GM12872 (cell line): Measurements from ENCODE around the gene TMPRSS15.

Source experiments
- TF ChIP-seq, protein P1 (sequence below): IDR thresholded peaks from 3 replicates; pipeline ENCODE4 v1.5.1; 2011; ENCODE audit warnings: low read depth, mild to moderate bottlenecking, low read length, moderate library complexity; ENCODE audit not compliant: insufficient read depth

TMPRSS15 gene

DNA sequence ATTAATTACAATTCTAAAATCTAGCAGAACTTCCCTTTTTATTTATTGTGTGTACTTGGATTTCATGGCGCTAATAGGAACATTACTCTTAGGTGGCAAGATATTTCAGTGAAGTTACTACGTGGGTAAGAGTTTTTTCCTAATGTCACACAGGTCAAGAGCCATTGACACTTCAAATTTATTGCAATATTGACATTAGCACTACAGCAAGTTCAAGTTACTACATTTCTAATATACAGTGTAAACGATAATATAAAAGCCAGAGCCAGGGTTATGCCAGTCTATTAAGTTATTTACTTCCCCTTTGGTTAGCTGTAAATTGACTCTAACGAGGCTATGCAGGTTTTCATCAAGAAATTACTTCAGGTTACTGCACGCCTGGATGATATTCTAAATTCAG, 129.2 kb downstream of the TMPRSS15 start:
- TF ChIP-seq, protein P1, sequence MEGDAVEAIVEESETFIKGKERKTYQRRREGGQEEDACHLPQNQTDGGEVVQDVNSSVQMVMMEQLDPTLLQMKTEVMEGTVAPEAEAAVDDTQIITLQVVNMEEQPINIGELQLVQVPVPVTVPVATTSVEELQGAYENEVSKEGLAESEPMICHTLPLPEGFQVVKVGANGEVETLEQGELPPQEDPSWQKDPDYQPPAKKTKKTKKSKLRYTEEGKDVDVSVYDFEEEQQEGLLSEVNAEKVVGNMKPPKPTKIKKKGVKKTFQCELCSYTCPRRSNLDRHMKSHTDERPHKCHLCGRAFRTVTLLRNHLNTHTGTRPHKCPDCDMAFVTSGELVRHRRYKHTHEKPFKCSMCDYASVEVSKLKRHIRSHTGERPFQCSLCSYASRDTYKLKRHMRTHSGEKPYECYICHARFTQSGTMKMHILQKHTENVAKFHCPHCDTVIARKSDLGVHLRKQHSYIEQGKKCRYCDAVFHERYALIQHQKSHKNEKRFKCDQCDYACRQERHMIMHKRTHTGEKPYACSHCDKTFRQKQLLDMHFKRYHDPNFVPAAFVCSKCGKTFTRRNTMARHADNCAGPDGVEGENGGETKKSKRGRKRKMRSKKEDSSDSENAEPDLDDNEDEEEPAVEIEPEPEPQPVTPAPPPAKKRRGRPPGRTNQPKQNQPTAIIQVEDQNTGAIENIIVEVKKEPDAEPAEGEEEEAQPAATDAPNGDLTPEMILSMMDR, result no peak

DNA sequence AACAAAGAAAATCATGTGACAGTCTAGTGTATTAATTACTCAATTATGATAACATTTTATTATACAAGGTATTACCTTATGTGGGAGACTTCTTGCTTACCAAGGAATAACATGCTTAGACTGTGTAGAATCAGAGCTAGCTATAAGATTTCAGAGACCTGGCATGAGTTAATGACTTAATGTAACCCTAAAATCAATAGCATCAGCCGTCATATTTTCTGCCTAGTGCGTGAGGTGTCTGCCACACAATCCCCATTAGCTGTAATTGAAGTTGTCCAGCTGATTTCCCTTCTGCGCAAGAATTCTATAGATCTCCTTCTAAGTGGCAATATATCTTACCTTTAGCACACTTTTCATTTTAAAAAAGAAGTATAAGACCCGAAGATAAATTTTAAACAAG, 130.2 kb downstream of the TMPRSS15 start:
- TF ChIP-seq, protein P1, result no peak

DNA sequence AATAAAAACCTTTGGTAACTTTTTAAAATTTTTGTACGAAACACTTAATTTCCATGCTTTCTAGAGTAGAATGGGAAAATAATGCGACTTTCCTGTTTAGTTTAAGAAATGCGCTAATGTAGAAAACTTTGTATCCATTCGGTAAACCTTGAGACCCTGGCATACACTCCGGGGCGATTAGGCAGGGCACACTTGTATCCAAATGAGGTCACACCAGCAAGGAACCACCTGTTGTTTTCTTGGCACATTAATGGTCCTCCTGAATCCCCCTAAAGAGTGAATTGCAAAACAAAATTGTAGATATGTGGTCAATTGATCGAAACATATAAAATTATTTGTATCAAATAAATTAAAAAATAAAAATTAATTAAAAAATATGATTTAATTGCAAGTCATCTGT, 133.7 kb downstream of the TMPRSS15 start:
- TF ChIP-seq, protein P1, result no peak

DNA sequence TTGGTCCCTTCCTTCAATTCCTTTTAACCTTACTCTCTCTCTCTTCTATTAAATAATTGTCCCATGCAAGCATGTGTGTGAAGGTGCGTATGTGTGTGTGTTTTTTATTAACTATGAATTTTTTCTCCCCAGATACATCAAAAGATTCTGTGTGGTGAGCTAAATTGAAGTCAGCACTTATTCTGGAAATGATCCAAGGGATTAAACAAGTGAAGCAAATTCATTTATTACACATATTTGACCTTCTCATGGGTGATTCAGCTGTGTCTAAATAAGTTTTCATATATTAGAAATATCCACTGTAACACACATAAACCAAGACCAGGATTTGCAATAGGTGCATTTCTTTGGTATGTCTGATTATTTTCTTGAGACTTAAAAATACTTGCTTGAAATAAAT, 134.7 kb downstream of the TMPRSS15 start:
- TF ChIP-seq, protein P1, result no peak

DNA sequence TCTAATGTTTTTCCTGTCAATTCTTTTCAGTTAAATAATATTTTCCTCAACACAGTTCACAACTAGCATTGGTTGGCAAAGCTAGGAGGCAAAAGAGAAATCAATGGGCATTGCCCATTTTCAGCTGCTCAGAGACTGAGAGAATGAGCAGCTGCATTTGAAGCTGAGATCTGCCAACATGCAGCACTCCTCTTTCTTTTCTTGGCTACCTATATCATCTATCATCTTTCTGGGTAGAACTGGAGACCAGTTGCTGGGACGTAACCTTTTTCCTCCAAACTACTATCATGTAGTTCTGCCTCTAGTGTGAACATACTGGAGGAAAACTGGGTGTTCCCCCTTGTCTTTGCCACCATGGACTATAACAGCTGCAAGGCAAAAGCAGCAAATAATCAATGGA, 136.1 kb downstream of the TMPRSS15 start:
- TF ChIP-seq, protein P1, result no peak

DNA sequence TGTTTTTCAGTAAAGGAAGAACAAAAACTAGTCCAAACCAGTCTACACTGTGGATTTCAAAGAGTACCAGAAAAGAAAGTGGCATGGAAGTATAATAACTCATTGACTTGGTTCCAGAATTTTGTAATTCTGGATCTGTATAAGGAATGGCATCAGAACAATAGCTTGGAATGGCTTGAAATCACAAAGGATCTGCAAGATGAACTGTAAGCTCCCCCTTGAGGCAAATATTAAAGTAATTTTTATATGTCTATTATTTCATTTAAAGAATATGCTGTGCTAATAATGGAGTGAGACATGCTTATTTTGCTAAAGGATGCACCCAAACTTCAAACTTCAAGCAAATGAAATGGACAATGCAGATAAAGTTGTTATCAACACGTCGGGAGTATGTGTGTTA, 137.6 kb downstream of the TMPRSS15 start:
- TF ChIP-seq, protein P1, result no peak

DNA sequence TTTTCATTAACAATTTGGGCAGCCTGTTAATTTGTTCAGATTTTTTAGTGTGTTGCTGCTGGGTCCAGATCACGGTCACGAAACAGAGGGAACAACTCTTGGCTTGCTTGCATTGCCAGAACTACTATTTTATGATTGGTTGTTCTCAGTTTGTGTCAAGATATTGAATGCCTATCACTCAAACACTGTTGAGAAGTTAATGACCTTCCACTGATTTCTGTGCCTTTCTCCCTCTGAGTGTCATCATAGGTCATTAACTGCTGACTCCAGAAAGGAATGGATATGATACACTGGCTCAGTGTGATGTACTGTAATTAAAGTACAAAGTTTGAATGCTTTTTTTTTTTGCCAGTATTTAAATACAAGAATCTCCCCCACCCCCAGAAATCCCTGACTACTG, 149.8 kb downstream of the TMPRSS15 start:
- TF ChIP-seq, protein P1, result no peak

DNA sequence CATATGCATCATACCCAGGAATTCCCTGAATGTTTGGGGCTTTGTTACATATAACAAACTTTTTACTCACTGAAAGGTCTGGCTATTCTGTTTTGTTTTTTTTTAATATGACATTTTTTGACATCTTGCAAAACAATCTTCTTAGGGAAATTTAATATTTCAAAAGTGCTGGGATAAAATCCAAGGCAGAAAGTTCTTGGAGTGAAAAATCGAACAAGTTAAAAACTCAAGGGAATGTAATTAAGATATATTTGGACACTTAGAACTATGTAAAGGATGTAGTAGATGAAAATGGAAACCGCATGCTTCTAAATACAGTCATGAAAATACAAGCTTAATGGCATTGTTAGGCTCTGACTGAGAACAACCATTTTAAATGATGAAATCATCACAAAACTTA, 150.4 kb downstream of the TMPRSS15 start:
- TF ChIP-seq, protein P1, result no peak
